IMR-90 (cell line): ENCODE measurements around the gene ZNF277. TPM values are rescaled to one million over a fixed set of nuclear protein-coding genes. Genes with fewer than 3 reads are reported as not detected.

Source experiments
- ATAC-seq: fragments of 200-7000 bp; cut with Tn5 transposase; 2 replicates; pipeline ENCODE4 v1.9.1; 2020; ENCODE audit warnings: low read depth, mild to moderate bottlenecking, moderate library complexity
- BruUV-seq: library from RNA; stranded (reverse); fragments of 400-500 nt; replicated peaks from 2 replicates; lab custom pipeline; 2021; lab: Mats Ljungman, UMichigan
- CTCF ChIA-PET: fragments of 300-600 bp; formaldehyde crosslinking; extraction: SDS; loops from one replicate; lab custom pipeline; 2021; ENCODE audit warnings: antibody characterized with exemption; lab: Yijun Ruan, JAX
- POLR2A ChIA-PET: fragments of 300-600 bp; sonication (Branson Sonifier 250); formaldehyde crosslinking; loops from one replicate; lab custom pipeline; 2022; ENCODE audit warnings: antibody characterized with exemption; ENCODE audit not compliant: unreplicated experiment; lab: Charles Lee
- DNase-seq: peaks from one replicate; pipeline ENCODE4 v3.0.0; 2013
- H2AFZ ChIP-seq: replicated peaks from 2 replicates; pipeline ENCODE3; 2013; ENCODE audit warnings: low read length, mild to moderate bottlenecking; ENCODE audit not compliant: poor library complexity
- H2AK5ac ChIP-seq: 2 replicates; pipeline ENCODE4 v1.6.1; 2013; ENCODE audit warnings: low read depth, low read length, inconsistent platforms
- H2AK9ac ChIP-seq: replicated peaks from 2 replicates; pipeline ENCODE3; 2013; ENCODE audit warnings: mild to moderate bottlenecking, low read depth, low read length, moderate library complexity; ENCODE audit not compliant: poor library complexity
- H2BK120ac ChIP-seq: 2 replicates; pipeline ENCODE4 v1.6.1; 2013; ENCODE audit warnings: low read depth, low read length, inconsistent platforms
- H2BK15ac ChIP-seq: 3 replicates; pipeline ENCODE4 v1.6.1; 2013; ENCODE audit warnings: low read depth, low read length, inconsistent platforms
- H2BK20ac ChIP-seq: 2 replicates; pipeline ENCODE4 v1.6.1; 2013; ENCODE audit warnings: low read depth, mild to moderate bottlenecking, inconsistent platforms, low read length, moderate library complexity
- H2BK5ac ChIP-seq: 2 replicates; pipeline ENCODE4 v1.6.1; 2013; ENCODE audit warnings: mild to moderate bottlenecking, low read depth, low read length, inconsistent platforms; ENCODE audit not compliant: poor library complexity, severe bottlenecking
- H3K14ac ChIP-seq: replicated peaks from 2 replicates; pipeline ENCODE4 v1.6.1; 2013; ENCODE audit warnings: low read depth, low read length, inconsistent platforms
- H3K18ac ChIP-seq: 2 replicates; pipeline ENCODE4 v1.6.1; 2013; ENCODE audit warnings: low read depth, low read length, control low read depth
- H3K23ac ChIP-seq: 2 replicates; pipeline ENCODE4 v1.6.1; 2013; ENCODE audit warnings: low read depth, low read length, inconsistent platforms
- H3K27ac ChIP-seq: 2 replicates; pipeline ENCODE4 v1.5.1; 2013; ENCODE audit warnings: mild to moderate bottlenecking, control low read depth, low read length; ENCODE audit not compliant: insufficient read depth
- H3K27me3 ChIP-seq: 2 replicates; pipeline ENCODE4 v1.6.1; 2013; ENCODE audit warnings: low read length; ENCODE audit not compliant: control insufficient read depth, insufficient read depth
- H3K36me3 ChIP-seq: 2 replicates; pipeline ENCODE4 v1.6.1; 2013; ENCODE audit warnings: low read length, mixed read lengths; ENCODE audit not compliant: control insufficient read depth, insufficient read depth
- H3K4ac ChIP-seq: 2 replicates; pipeline ENCODE4 v1.6.1; 2013; ENCODE audit warnings: low read depth, low read length, inconsistent platforms
- H3K4me1 ChIP-seq: 2 replicates; pipeline ENCODE4 v1.6.1; 2013; ENCODE audit warnings: low read length, mixed read lengths; ENCODE audit not compliant: control insufficient read depth, insufficient read depth
- H3K4me2 ChIP-seq: 2 replicates; pipeline ENCODE4 v1.6.1; 2013; ENCODE audit warnings: low read depth, mild to moderate bottlenecking, control low read depth, low read length, moderate library complexity
- H3K4me3 ChIP-seq: 2 replicates; pipeline ENCODE4 v1.5.1; 2013; ENCODE audit warnings: low read depth, mild to moderate bottlenecking, control low read depth, low read length, moderate library complexity; ENCODE audit not compliant: insufficient read depth
- H3K56ac ChIP-seq: 2 replicates; pipeline ENCODE4 v1.6.1; 2013; ENCODE audit warnings: low read length, inconsistent platforms; ENCODE audit not compliant: insufficient read depth; ENCODE audit errors: extremely low read depth
- H3K79me1 ChIP-seq, 2 experiments: 2 replicates each; pipeline ENCODE4 v1.6.1; 2013; ENCODE audit warnings: low read length in 2 of 2, inconsistent platforms in 1 of 2, low read depth in 1 of 2
- H3K9ac ChIP-seq: 2 replicates; pipeline ENCODE4 v1.6.1; 2013; ENCODE audit warnings: low read depth, low read length, control low read depth
- H3K9me1 ChIP-seq: 2 replicates; pipeline ENCODE4 v1.6.1; 2013; ENCODE audit warnings: low read length, inconsistent platforms; ENCODE audit not compliant: insufficient read depth
- H3K9me3 ChIP-seq: 2 replicates; pipeline ENCODE4 v1.6.1; 2013; ENCODE audit warnings: low read length; ENCODE audit not compliant: control insufficient read depth, insufficient read depth
- H4K20me1 ChIP-seq: 2 replicates; pipeline ENCODE4 v1.6.1; 2013; ENCODE audit warnings: low read length, inconsistent platforms; ENCODE audit not compliant: insufficient read depth
- H4K5ac ChIP-seq: 2 replicates; pipeline ENCODE4 v1.6.1; 2013; ENCODE audit warnings: mild to moderate bottlenecking, low read depth, low read length, control low read depth
- H4K8ac ChIP-seq, 2 experiments: 2 replicates each; pipeline ENCODE4 v1.6.1; 2013; ENCODE audit warnings: low read depth in 2 of 2, low read length in 2 of 2, control low read depth in 1 of 2, inconsistent platforms in 1 of 2
- H4K91ac ChIP-seq: 2 replicates; pipeline ENCODE4 v1.6.1; 2013; ENCODE audit warnings: low read depth, low read length, inconsistent platforms; ENCODE audit not compliant: insufficient read depth
- BHLHE40 ChIP-seq: fragments of 150-350 bp; IDR thresholded peaks from 2 replicates; pipeline ENCODE4 v1.6.1; 2016; ENCODE audit warnings: mild to moderate bottlenecking, low read depth, low read length
- MAZ ChIP-seq: IDR thresholded peaks from 2 replicates; pipeline ENCODE4 v1.6.1; 2012; ENCODE audit warnings: low read depth, mild to moderate bottlenecking, low read length, improper control_type of control experiment, moderate library complexity, borderline replicate concordance
- MXI1 ChIP-seq: IDR thresholded peaks from 2 replicates; pipeline ENCODE4 v1.6.1; 2012; ENCODE audit warnings: low read depth, mild to moderate bottlenecking, low read length, moderate library complexity, borderline replicate concordance
- NFE2L2 ChIP-seq: fragments of 150-350 bp; IDR thresholded peaks from 2 replicates; pipeline ENCODE4 v1.6.1; 2016; ENCODE audit warnings: low read depth, mild to moderate bottlenecking, low read length
- POLR2A ChIP-seq: IDR thresholded peaks from 2 replicates; pipeline ENCODE4 v1.6.1; 2012; ENCODE audit warnings: mild to moderate bottlenecking, low read depth, low read length
- SMC3 ChIP-seq: fragments of 150-350 bp; IDR thresholded peaks from 2 replicates; pipeline ENCODE4 v1.6.1; 2016; ENCODE audit warnings: low read depth, mild to moderate bottlenecking, antibody characterized with exemption, low read length, moderate library complexity
- dilution Hi-C: fragments of 300-500 bp; cut with HindIII; formaldehyde crosslinking; loops from one replicate; pipeline ENCODE4 v1.14.3; 2018; ENCODE audit warnings: low sequenced_read_pairs; ENCODE audit not compliant: unreplicated experiment
- in situ Hi-C: fragments of 300-500 bp; cut with MboI; formaldehyde crosslinking; loops from 3 replicates; pipeline ENCODE4 v1.14.3; 2019; ENCODE audit warnings: low sequenced_read_pairs, inconsistent platforms, mixed read lengths
- intact Hi-C: fragments of 100-400 bp; cut with micrococcal nuclease; formaldehyde crosslinking; loops from 2 replicates; pipeline ENCODE4 v1.10.0; 2022
- polyA plus RNA-seq, 3 experiments: library from polyadenylated mRNA; depleted of rRNA; stranded (reverse); fragments of >200 nt; gene quantifications; 2 replicates each; pipeline ENCODE4 v1.2.3, GENCODE V29; 2012; ENCODE audit warnings: low replicate concordance in 1 of 3
- total RNA-seq: library from RNA; depleted of rRNA; stranded (reverse); fragments of >200 nt; gene quantifications from 2 replicates; pipeline ENCODE4 v1.2.3, GENCODE V29; 2012

Gene ZNF277
- total and polyA plus RNA-seq, 2 of the 4 experiments (the other 2 are of a cell fraction) = 7.3 to 21.3 TPM

GRCh38 chr7:112359086-112359485 is 152.6 kb downstream of the ZNF277 start:
- ATAC-seq (no peak), DNase-seq (no peak)
- Histone ChIP-seq H3K4me3 (no peak overlapping the region), H3K36me3 (no peaks in the 10 kb centered on the region), H2BK5ac (no peak overlapping the region), H3K56ac (no peak overlapping the region), H3K9ac (no peak overlapping the region), H3K79me1 (no peaks in the 10 kb centered on the region), H3K4me1 (peaks cover 3% of the 10 kb centered on the region; the same call in 1 of the 2 replicates), H4K20me1 (no peaks in the 10 kb centered on the region), H3K4ac (no peak overlapping the region), H4K8ac (no peak overlapping the region), H3K14ac (no peak overlapping the region), H3K23ac (no peak overlapping the region), H4K5ac (no peak overlapping the region), H2AFZ (no peak overlapping the region), H3K27me3 (no peaks in the 10 kb centered on the region), H2BK15ac (no peak overlapping the region), H3K9me3 (no peaks in the 10 kb centered on the region), H3K27ac (no peak overlapping the region), H4K91ac (no peak overlapping the region), H2BK120ac (no peak overlapping the region), H3K4me2 (no peak overlapping the region), H2BK20ac (no peak overlapping the region), H3K9me1 (0 out of 2 replicates have a peak, but pooled peaks cover under 1% of the 10 kb centered on the region), H2AK9ac (no peak overlapping the region), H3K18ac (no peak overlapping the region), H2AK5ac (no peak overlapping the region)
- dilution Hi-C loops = no loop called here
- TF ChIP-seq POLR2A = no peak
- TF ChIP-seq BHLHE40 = no peak
- TF ChIP-seq SMC3 = no peak
- TF ChIP-seq MAZ = no peak
- no peak for TF ChIP-seq NFE2L2
- no peak for TF ChIP-seq MXI1
- ChIA-PET POLR2A (no interaction called here), CTCF (no interaction called here)
- intact Hi-C loops = no loop called here
- in situ Hi-C loops = no loop called here
- BruUV-seq = no TSS peak
